Measurements from ENCODE around the gene MSH5. TPM values are rescaled to one million over a fixed set of nuclear protein-coding genes. Genes with fewer than 3 reads are reported as not detected.

The MSH5 gene
- total and polyA plus RNA-seq, 2 of the 13 experiments (the other 11 are each of a cell fraction or from before 2014, with no cell fraction given), result 10.2 to 38.7 TPM

- TF ChIP-seq CHCHD3 (CRISPR knock-in tag; IDR thresholded peaks at IDR 0.05) (no peak), ZNF850 (CRISPR knock-in tag; conservative IDR thresholded peaks at IDR 0.05) (0 out of 2 replicates have a peak, but pooled peaks have one; percentile 28), ZNF230 (CRISPR knock-in tag; IDR thresholded peaks at IDR 0.05) (no peak), FIP1L1 (IDR thresholded peaks at IDR 0.05; ENCODE audit: borderline replicate concordance, insufficient read depth, low read depth, low read length) (no peak), ZNF282 (IDR thresholded peaks at IDR 0.05; ENCODE audit: partially characterized antibody) (no peak), ZNF317 (CRISPR knock-in tag; IDR thresholded peaks at IDR 0.05) (no peak), TBX3 (IDR thresholded peaks at IDR 0.05; ENCODE audit: borderline replicate concordance) (peak; percentile 57; the same call in 1 of the 2 replicates), ZNF558 (CRISPR knock-in tag; IDR thresholded peaks at IDR 0.05; ENCODE audit: borderline replicate concordance) (no peak), SRSF9 (IDR thresholded peaks at IDR 0.05; ENCODE audit: borderline replicate concordance, insufficient read depth, low read depth, low read length, poor library complexity, severe bottlenecking) (no peak), ESRRA (CRISPR knock-in tag; IDR thresholded peaks at IDR 0.05; ENCODE audit: low read depth) (no peak; the same call in 1 of the 2 replicates), ZNF432 (CRISPR knock-in tag; IDR thresholded peaks at IDR 0.05; ENCODE audit: borderline replicate concordance) (no peak), ZIK1 (CRISPR knock-in tag; IDR thresholded peaks at IDR 0.05; ENCODE audit: borderline replicate concordance, low read depth) (0 out of 2 replicates have a peak, but pooled peaks have one; percentile 66), PTBP1 (IDR thresholded peaks at IDR 0.05; ENCODE audit: low read depth, low read length, poor library complexity, severe bottlenecking) (no peak), PHB2 (IDR thresholded peaks at IDR 0.05; ENCODE audit: partially characterized antibody) (no peak), ZNF512 (CRISPR knock-in tag; IDR thresholded peaks at IDR 0.05) (no peak), ZNF333 (CRISPR knock-in tag; IDR thresholded peaks at IDR 0.05; ENCODE audit: borderline replicate concordance) (no peak), KDM6A (CRISPR knock-in tag; IDR thresholded peaks at IDR 0.05; ENCODE audit: low read depth) (peak; percentile 100), KDM1A (CRISPR knock-in tag; IDR thresholded peaks at IDR 0.05) (0 out of 2 replicates have a peak, but pooled peaks have one; percentile 7), ZNF263 (CRISPR knock-in tag; IDR thresholded peaks at IDR 0.05) (0 out of 2 replicates have a peak, but pooled peaks have one; percentile 15), NCOA1 (CRISPR knock-in tag; IDR thresholded peaks at IDR 0.05) (no peak), CC2D1A (CRISPR knock-in tag; IDR thresholded peaks at IDR 0.05) (no peak), TBP (CRISPR knock-in tag; IDR thresholded peaks at IDR 0.05) (no peak), ZZZ3 (CRISPR knock-in tag; IDR thresholded peaks at IDR 0.05; ENCODE audit: borderline replicate concordance) (no peak)
- TF ChIP-seq, protein P1, sequence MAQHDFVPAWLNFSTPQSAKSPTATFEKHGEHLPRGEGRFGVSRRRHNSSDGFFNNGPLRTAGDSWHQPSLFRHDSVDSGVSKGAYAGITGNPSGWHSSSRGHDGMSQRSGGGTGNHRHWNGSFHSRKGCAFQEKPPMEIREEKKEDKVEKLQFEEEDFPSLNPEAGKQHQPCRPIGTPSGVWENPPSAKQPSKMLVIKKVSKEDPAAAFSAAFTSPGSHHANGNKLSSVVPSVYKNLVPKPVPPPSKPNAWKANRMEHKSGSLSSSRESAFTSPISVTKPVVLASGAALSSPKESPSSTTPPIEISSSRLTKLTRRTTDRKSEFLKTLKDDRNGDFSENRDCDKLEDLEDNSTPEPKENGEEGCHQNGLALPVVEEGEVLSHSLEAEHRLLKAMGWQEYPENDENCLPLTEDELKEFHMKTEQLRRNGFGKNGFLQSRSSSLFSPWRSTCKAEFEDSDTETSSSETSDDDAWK (CRISPR knock-in tag; IDR thresholded peaks at IDR 0.05), result no peak
Observed at GRCh38 chr6:31737315-31737990, 2.4 kb upstream of the MSH5 start (continued).

Data from HepG2 (cell line).